Activated CD4-positive, alpha-beta memory T cell treated with anti-CD3 and anti-CD28 coated beads for 36 hours (primary cell): ENCODE results near the gene CASP8. TPM values are rescaled to one million over a fixed set of nuclear protein-coding genes. Genes with fewer than 3 reads are reported as not detected.
"Not testable (repeated sequence)": the region's sequence is repeated elsewhere in the genome, so short reads cannot be mapped to it uniquely, and the experiment has no call there.

Experiments
- CTCF ChIA-PET: fragments of 350-600 bp; sonication (Branson Sonifier 250); formaldehyde crosslinking; loops from one replicate; lab custom pipeline; 2021; ENCODE audit warnings: antibody characterized with exemption, inconsistent platforms; lab: Charles Lee
- POLR2A ChIA-PET: fragments of 350-600 bp; sonication (Branson Sonifier 250); formaldehyde crosslinking; loops from one replicate; lab custom pipeline; 2021; ENCODE audit warnings: antibody characterized with exemption; lab: Charles Lee
- DNase-seq: peaks from one replicate; pipeline ENCODE4 v3.0.0-alpha.2; 2020
- H3K27ac Mint-ChIP-seq: one replicate; pipeline ENCODE4 v1.8.0; 2021; ENCODE audit warnings: mixed read lengths
- H3K27me3 Mint-ChIP-seq: one replicate; pipeline ENCODE4 v1.8.0; 2021; ENCODE audit warnings: mixed read lengths
- H3K36me3 Mint-ChIP-seq: one replicate; pipeline ENCODE4 v1.8.0; 2021; ENCODE audit warnings: mixed read lengths
- H3K4me1 Mint-ChIP-seq: one replicate; pipeline ENCODE4 v1.8.0; 2021; ENCODE audit warnings: low read depth, mixed read lengths
- H3K4me3 Mint-ChIP-seq: one replicate; pipeline ENCODE4 v1.8.0; 2021; ENCODE audit warnings: mild to moderate bottlenecking, mixed read lengths
- H3K9me3 Mint-ChIP-seq: one replicate; pipeline ENCODE4 v1.8.0; 2021; ENCODE audit warnings: mixed read lengths
- intact Hi-C: fragments of 100-400 bp; cut with micrococcal nuclease; formaldehyde crosslinking; loops from one replicate; pipeline ENCODE4 v1.15.1; 2023
- total RNA-seq, 2 experiments: library from RNA; stranded (reverse); gene quantifications; one replicate each; pipeline ENCODE4 v1.2.3, GENCODE V29; 2021

The CASP8 gene
- total RNA-seq, 2 experiments from 2014 or later, result 55.9 to 56.3 TPM

GRCh38 chr2:201298462-201299052 is 38.2 kb downstream of the CASP8 start:
- ChIA-PET POLR2A (no interaction called here), CTCF (interaction anchor here (0.8 to 1.5 kb wide), 4 partner anchors 8 to 66 kb away, joined by 3 to 4 read pairs (median 3); no protein-coding TSS in a partner anchor)
- Mint-ChIP-seq H3K9me3 (peaks cover 67% of the 10 kb centered on the region), H3K27me3 (no peaks in the 10 kb centered on the region), H3K4me1 (no peaks in the 10 kb centered on the region), H3K27ac (no peak overlapping the region), H3K36me3 (peaks cover 64% of the 10 kb centered on the region), H3K4me3 (no peak overlapping the region)
- intact Hi-C loops, result no loop called here
- DNase-seq, result no peak

- H3K27ac Mint-ChIP-seq, H3K27me3 Mint-ChIP-seq, H3K4me1 Mint-ChIP-seq, DNase-seq, POLR2A ChIA-PET, intact Hi-C loops, H3K4me3 Mint-ChIP-seq: not testable (repeated sequence)
- Mint-ChIP-seq H3K36me3 (peaks cover 60% of the 10 kb centered on the region), H3K9me3 (peaks cover 59% of the 10 kb centered on the region)
- CTCF ChIA-PET, result interaction anchor here (1.0 to 1.5 kb wide), 2 partner anchors 10 to 64 kb away, joined by 3 to 4 read pairs; no protein-coding TSS in a partner anchor
Measured at GRCh38 chr2:201299929-201300328, 39.6 kb downstream of the CASP8 start.

- peaks cover 53% of the 10 kb centered on the region for H3K36me3 Mint-ChIP-seq
- ChIA-PET POLR2A (no interaction called here), CTCF (no interaction called here)
- H3K27ac Mint-ChIP-seq, result no peak overlapping the region
- intact Hi-C loops, result no loop called here
- H3K4me1 Mint-ChIP-seq, result no peaks in the 10 kb centered on the region
- no peaks in the 10 kb centered on the region for H3K27me3 Mint-ChIP-seq
- DNase-seq, result no peak
- H3K4me3 Mint-ChIP-seq, result no peak overlapping the region
- H3K9me3 Mint-ChIP-seq, result peaks cover 15% of the 10 kb centered on the region
Measured at GRCh38 chr2:201307876-201308275, 47.5 kb downstream of the CASP8 start.

GRCh38 chr2:201308914-201309313 is 48.6 kb downstream of the CASP8 start:
- CTCF ChIA-PET, result no interaction called here
- Mint-ChIP-seq H3K27me3 (no peaks in the 10 kb centered on the region), H3K27ac (no peak overlapping the region), H3K4me1 (no peaks in the 10 kb centered on the region), H3K4me3 (no peak overlapping the region), H3K9me3 (peaks cover 15% of the 10 kb centered on the region), H3K36me3 (peaks cover 57% of the 10 kb centered on the region)
- intact Hi-C loops, result no loop called here
- DNase-seq, result no peak
- POLR2A ChIA-PET, result no interaction called here

GRCh38 chr2:201313362-201313761 is 53.0 kb downstream of the CASP8 start:
- Mint-ChIP-seq H3K4me3 (no peak overlapping the region), H3K27me3 (no peaks in the 10 kb centered on the region), H3K9me3 (peaks cover 31% of the 10 kb centered on the region), H3K4me1 (no peaks in the 10 kb centered on the region), H3K36me3 (peaks cover 65% of the 10 kb centered on the region), H3K27ac (no peak overlapping the region)
- ChIA-PET CTCF (interaction anchor here (1.2 kb wide), 1 partner anchor 15 kb away, joined by 3 read pairs; no protein-coding TSS in a partner anchor), POLR2A (no interaction called here)
- intact Hi-C loops, result no loop called here
- no peak for DNase-seq

- intact Hi-C loops, result no loop called here
- DNase-seq, result no peak
- peaks cover 63% of the 10 kb centered on the region for H3K36me3 Mint-ChIP-seq
- ChIA-PET POLR2A (no interaction called here), CTCF (no interaction called here)
- peaks cover 46% of the 10 kb centered on the region for H3K9me3 Mint-ChIP-seq
- H3K27ac Mint-ChIP-seq, result no peak overlapping the region
- H3K4me1 Mint-ChIP-seq, result no peaks in the 10 kb centered on the region
- H3K27me3 Mint-ChIP-seq, result no peaks in the 10 kb centered on the region
- H3K4me3 Mint-ChIP-seq, result no peak overlapping the region
Measured at GRCh38 chr2:201319511-201319910, 59.2 kb downstream of the CASP8 start.

- ChIA-PET CTCF (no interaction called here), POLR2A (no interaction called here)
- Mint-ChIP-seq H3K36me3 (peaks cover 61% of the 10 kb centered on the region), H3K27ac (no peak overlapping the region), H3K27me3 (no peaks in the 10 kb centered on the region), H3K9me3 (peaks cover 43% of the 10 kb centered on the region), H3K4me1 (no peaks in the 10 kb centered on the region), H3K4me3 (no peak overlapping the region)
- DNase-seq, result no peak
- intact Hi-C loops, result no loop called here
Measured at GRCh38 chr2:201320257-201320656, 59.9 kb downstream of the CASP8 start.

GRCh38 chr2:201320701-201321100 is 60.4 kb downstream of the CASP8 start:
- Mint-ChIP-seq H3K36me3 (peaks cover 61% of the 10 kb centered on the region), H3K27ac (no peak overlapping the region), H3K4me3 (no peak overlapping the region), H3K9me3 (peaks cover 48% of the 10 kb centered on the region), H3K27me3 (no peaks in the 10 kb centered on the region), H3K4me1 (no peaks in the 10 kb centered on the region)
- ChIA-PET CTCF (no interaction called here), POLR2A (no interaction called here)
- intact Hi-C loops, result no loop called here
- DNase-seq, result no peak

- POLR2A ChIA-PET, result no interaction called here
- CTCF ChIA-PET, result interaction anchor here (0.7 to 1.3 kb wide), 2 partner anchors 12 to 41 kb away, joined by 3 read pairs; no protein-coding TSS in a partner anchor
- no peak overlapping the region for H3K27ac Mint-ChIP-seq
- no peaks in the 10 kb centered on the region for H3K27me3 Mint-ChIP-seq
- intact Hi-C loops, result no loop called here
- H3K4me3 Mint-ChIP-seq, result no peak overlapping the region
- H3K4me1 Mint-ChIP-seq, result peaks cover 5% of the 10 kb centered on the region
- H3K36me3 Mint-ChIP-seq, result peaks cover 55% of the 10 kb centered on the region
- no peak for DNase-seq
- peaks cover 54% of the 10 kb centered on the region for H3K9me3 Mint-ChIP-seq
Measured at GRCh38 chr2:201322772-201323171, 62.4 kb downstream of the CASP8 start.

GRCh38 chr2:201327678-201328077 is 67.3 kb downstream of the CASP8 start:
- Mint-ChIP-seq H3K27me3 (no peaks in the 10 kb centered on the region), H3K9me3 (peaks cover 33% of the 10 kb centered on the region), H3K27ac (no peak overlapping the region), H3K4me1 (peaks cover 7% of the 10 kb centered on the region), H3K36me3 (peaks cover 29% of the 10 kb centered on the region), H3K4me3 (no peak overlapping the region)
- POLR2A ChIA-PET, result no interaction called here
- intact Hi-C loops, result no loop called here
- DNase-seq, result no peak
- CTCF ChIA-PET, result interaction anchor here (1.5 kb wide), 1 partner anchor 17 kb away, joined by 5 read pairs; no protein-coding TSS in a partner anchor

GRCh38 chr2:201329409-201329808 is 69.1 kb downstream of the CASP8 start:
- no peak overlapping the region for H3K27ac Mint-ChIP-seq
- no peak for DNase-seq
- no peak overlapping the region for H3K4me3 Mint-ChIP-seq
- H3K27me3 Mint-ChIP-seq, result no peaks in the 10 kb centered on the region
- CTCF ChIA-PET, result no interaction called here
- intact Hi-C loops, result no loop called here
- H3K36me3 Mint-ChIP-seq, result peaks cover 15% of the 10 kb centered on the region
- peaks cover 25% of the 10 kb centered on the region for H3K9me3 Mint-ChIP-seq
- POLR2A ChIA-PET, result no interaction called here
- peaks cover 7% of the 10 kb centered on the region for H3K4me1 Mint-ChIP-seq
